ENCODE data around the gene WIPF1.

WIPF1 gene

DNA sequence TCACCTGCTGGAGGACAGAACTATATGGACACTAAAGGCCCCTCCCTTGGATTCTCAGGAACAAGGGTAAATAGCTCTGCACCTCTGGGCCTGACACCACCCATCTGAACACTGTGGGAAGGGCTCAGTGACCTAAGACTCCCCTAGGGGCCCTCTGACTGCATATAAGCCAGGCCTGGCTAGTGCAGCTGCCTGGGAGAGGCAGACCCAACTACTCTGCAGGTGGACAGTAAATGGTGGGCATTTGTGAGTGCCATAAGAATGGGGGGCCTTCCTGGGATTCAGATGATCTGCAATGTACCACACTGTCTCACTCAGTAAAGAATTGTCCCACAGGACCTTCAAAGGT, 11.2 kb upstream of the WIPF1 start:
- TF ChIP-seq EZH2 (IDR thresholded peaks at IDR 0.05; ENCODE audit: borderline replicate concordance, low read depth, low read length, severe bottlenecking) (no peak), CTCF (IDR thresholded peaks at IDR 0.05; ENCODE audit: borderline replicate concordance, extremely low read depth, low read length, poor library complexity, severe bottlenecking) (no peak)
- 0 out of 3 replicates have a peak, but pooled peaks have one; percentile 34 for ATAC-seq (ENCODE audit: insufficient read depth, low read depth)
- no peak for DNase-seq
- Histone ChIP-seq H3K27ac (ENCODE audit: low read length) (0 out of 2 replicates have a peak overlapping the region, but pooled peaks have one; percentile 46), H2AFZ (ENCODE audit: low read depth, low read length) (no peak overlapping the region), H3K79me2 (ENCODE audit: insufficient read depth, low read length) (peaks cover 91% of the 10 kb centered on the region), H3K9ac (ENCODE audit: low read depth, low read length) (no peak overlapping the region), H3K4me1 (ENCODE audit: insufficient read depth, low read length) (no peaks in the 10 kb centered on the region), H3K4me3 (ENCODE audit: low read depth in 1 of 2, low read length in 2 of 2) (no peak overlapping the region), H3K36me3 (ENCODE audit: insufficient read depth, low read length) (peaks cover 29% of the 10 kb centered on the region), H3K4me2 (ENCODE audit: insufficient read depth, low read length) (no peak overlapping the region), H3K27me3 (ENCODE audit: insufficient read depth, low read length, poor library complexity) (no peaks in the 10 kb centered on the region), H4K20me1 (ENCODE audit: insufficient read depth, low read length) (no peaks in the 10 kb centered on the region), H3K9me3 (ENCODE audit: insufficient read depth, low read length, severe bottlenecking) (no peaks in the 10 kb centered on the region)

DNA sequence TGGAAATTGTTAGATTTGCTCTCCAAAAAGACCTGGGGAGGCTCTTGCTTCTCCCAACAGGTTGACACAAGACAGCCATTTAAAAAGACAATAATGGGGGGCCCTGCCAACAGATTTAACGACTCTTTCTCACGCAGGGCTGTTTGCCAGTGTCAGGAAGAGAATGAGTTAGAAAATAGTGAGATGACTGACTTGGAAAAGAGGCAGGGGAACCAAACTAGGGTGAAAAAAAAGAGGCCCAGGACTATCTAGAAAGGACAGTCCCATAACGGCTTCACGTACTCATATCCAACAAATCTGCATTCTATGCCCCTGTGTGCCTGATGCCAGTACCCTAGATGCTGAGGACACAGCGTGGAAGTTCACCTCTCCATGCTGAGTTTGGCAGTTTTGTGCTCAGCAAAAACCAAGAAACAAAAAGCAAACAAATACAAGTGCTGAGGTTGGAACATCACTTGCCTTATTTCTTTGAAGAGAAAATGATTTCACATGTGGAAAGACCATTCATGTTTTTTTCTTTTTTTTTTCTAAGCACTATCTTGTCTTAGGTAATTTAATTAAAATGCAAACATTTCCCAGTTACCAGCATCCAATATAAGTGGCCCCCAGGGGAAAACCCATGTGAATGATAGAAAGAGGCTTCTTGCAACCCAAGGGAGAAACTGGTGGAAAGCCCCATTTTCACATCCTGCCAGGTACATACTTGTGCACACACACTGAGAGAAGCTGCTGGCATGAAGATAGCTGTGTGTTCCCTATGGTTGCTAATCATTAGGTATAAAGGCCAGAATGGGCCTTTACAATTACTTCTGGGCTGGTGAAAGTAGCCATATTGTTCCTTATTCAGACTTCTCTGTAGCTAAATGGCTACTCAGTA, 10.6 kb upstream of the WIPF1 start:
- H3K4me3 ChIP-seq (ENCODE audit: low read depth in 1 of 2, low read length in 2 of 2): no peak overlapping the region
- no peak for TF ChIP-seq CTCF (IDR thresholded peaks at IDR 0.05; ENCODE audit: borderline replicate concordance, extremely low read depth, low read length, poor library complexity, severe bottlenecking)
- TF ChIP-seq EZH2 (IDR thresholded peaks at IDR 0.05; ENCODE audit: borderline replicate concordance, low read depth, low read length, severe bottlenecking): no peak
- DNase-seq: no peak
- peaks cover 25% of the 10 kb centered on the region for H3K36me3 ChIP-seq (ENCODE audit: insufficient read depth, low read length)
- H2AFZ ChIP-seq (ENCODE audit: low read depth, low read length): no peak overlapping the region
- peak overlapping the region; percentile 46; the same call in 1 of the 2 replicates for H3K27ac ChIP-seq (ENCODE audit: low read length)
- no peak overlapping the region for H3K4me2 ChIP-seq (ENCODE audit: insufficient read depth, low read length)
- no peak overlapping the region for H3K9ac ChIP-seq (ENCODE audit: low read depth, low read length)
- no peaks in the 10 kb centered on the region for H3K9me3 ChIP-seq (ENCODE audit: insufficient read depth, low read length, severe bottlenecking)
- no peak for ATAC-seq (ENCODE audit: insufficient read depth, low read depth)
- H3K79me2 ChIP-seq (ENCODE audit: insufficient read depth, low read length): peaks cover 93% of the 10 kb centered on the region
- no peaks in the 10 kb centered on the region for H4K20me1 ChIP-seq (ENCODE audit: insufficient read depth, low read length)
- 0 out of 2 replicates have a peak, but pooled peaks cover 2% of the 10 kb centered on the region for H3K4me1 ChIP-seq (ENCODE audit: insufficient read depth, low read length)
- no peaks in the 10 kb centered on the region for H3K27me3 ChIP-seq (ENCODE audit: insufficient read depth, low read length, poor library complexity)

DNA sequence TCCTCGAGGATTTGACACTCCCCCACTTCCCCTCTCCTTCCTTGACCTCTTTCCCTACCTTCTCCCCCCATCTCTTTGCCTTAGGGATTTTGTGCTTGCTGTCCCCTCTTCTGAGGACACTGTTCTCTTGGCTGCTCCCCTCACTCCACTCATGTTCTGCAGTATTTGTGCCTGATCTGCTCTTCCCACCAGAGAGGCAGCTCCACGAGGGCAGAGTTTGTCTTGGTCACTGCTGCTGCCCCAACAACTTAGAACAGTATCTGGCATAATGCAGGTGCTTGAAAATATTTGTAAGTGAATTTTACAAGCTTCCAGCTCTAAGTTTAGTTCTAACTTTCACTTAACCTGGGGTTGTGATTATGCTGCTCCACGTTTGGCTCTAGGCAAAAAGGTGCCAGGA, 10.0 kb upstream of the WIPF1 start:
- no peaks in the 10 kb centered on the region for H3K27me3 ChIP-seq (ENCODE audit: insufficient read depth, low read length, poor library complexity)
- peaks cover 5% of the 10 kb centered on the region; the same call in 1 of the 2 replicates for H3K4me1 ChIP-seq (ENCODE audit: insufficient read depth, low read length)
- no peak for TF ChIP-seq CTCF (IDR thresholded peaks at IDR 0.05; ENCODE audit: borderline replicate concordance, extremely low read depth, low read length, poor library complexity, severe bottlenecking)
- H3K9me3 ChIP-seq (ENCODE audit: insufficient read depth, low read length, severe bottlenecking): no peaks in the 10 kb centered on the region
- ATAC-seq (ENCODE audit: insufficient read depth, low read depth) (no peak), DNase-seq (no peak)
- no peak overlapping the region for H3K4me2 ChIP-seq (ENCODE audit: insufficient read depth, low read length)
- H4K20me1 ChIP-seq (ENCODE audit: insufficient read depth, low read length): no peaks in the 10 kb centered on the region
- peaks cover 93% of the 10 kb centered on the region for H3K79me2 ChIP-seq (ENCODE audit: insufficient read depth, low read length)
- no peak overlapping the region for H3K4me3 ChIP-seq (ENCODE audit: low read depth in 1 of 2, low read length in 2 of 2)
- no peak overlapping the region for H2AFZ ChIP-seq (ENCODE audit: low read depth, low read length)
- peak overlapping the region; percentile 4 for H3K27ac ChIP-seq (ENCODE audit: low read length)
- H3K36me3 ChIP-seq (ENCODE audit: insufficient read depth, low read length): peaks cover 28% of the 10 kb centered on the region
- H3K9ac ChIP-seq (ENCODE audit: low read depth, low read length): no peak overlapping the region
